Measurements from ENCODE around the gene CCL1. TPM values are rescaled to one million over a fixed set of nuclear protein-coding genes. Genes with fewer than 3 reads are reported as not detected.

CCL1 gene
- total and polyA plus RNA-seq, 10 of the 15 experiments (the other 5 are each of a cell fraction or from before 2014, with no cell fraction given): 0.14 to 1.8 (median 0.40) TPM; not detected in 3

DNA sequence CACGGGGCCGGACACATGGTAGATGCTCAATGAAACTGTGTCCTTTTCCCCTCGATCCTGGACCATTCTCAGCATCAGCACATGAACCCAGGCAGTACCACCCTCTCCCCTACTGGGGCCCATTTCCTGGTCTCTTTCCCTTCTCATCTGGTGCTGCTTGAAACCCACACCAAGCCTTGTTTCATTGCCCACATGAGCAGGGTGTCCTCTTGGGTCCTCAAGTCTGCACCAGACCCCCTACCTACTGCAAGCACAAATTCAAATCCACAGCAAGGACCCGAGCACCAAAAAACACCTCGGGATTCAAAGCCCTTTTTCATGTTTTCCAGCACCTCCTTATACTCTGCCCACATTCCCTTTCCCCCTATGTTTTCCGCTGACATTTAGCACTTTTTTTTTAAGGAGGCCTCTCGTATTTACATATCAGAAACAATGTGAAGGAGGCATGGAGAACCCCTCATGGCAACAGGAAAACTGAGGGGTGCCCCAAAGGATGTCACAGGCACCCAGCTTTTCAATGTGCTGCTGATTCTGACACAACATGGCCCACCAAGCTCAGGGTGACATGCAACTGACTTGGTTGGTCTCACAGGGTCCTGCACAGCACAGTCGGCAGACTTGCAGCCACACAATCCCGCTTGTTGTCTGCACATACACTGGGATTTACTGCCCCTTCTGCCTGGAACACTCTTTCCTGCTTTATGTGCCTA, 4.6 kb upstream of the CCL1 start:
- Histone ChIP-seq H3K4me3 (no peak overlapping the region), H3K4me2 (ENCODE audit: control insufficient read depth, insufficient read depth) (no peak overlapping the region), H3K79me2 (ENCODE audit: control insufficient read depth, insufficient read depth, low read length) (no peaks in the 10 kb centered on the region), H3K9ac (ENCODE audit: control insufficient read depth, insufficient read depth, low read length) (no peak overlapping the region), H3K27me3 (replicated peaks in 1 of 2; ENCODE audit: control insufficient read depth in 2 of 2, insufficient read depth in 2 of 2, low read length in 1 of 2) (peaks cover 2 to 13% of the 10 kb centered on the region in 2 experiments; a peak in 3 of 4 replicates), H2AFZ (ENCODE audit: control insufficient read depth, low read depth, low read length) (no peak overlapping the region), H4K20me1 (ENCODE audit: control insufficient read depth, insufficient read depth) (no peaks in the 10 kb centered on the region), H3K9me3 (replicated peaks; ENCODE audit: control insufficient read depth, insufficient read depth, low read length) (no peaks in the 10 kb centered on the region), H3K27ac (ENCODE audit: control insufficient read depth, insufficient read depth) (no peak overlapping the region), H3K4me1 (ENCODE audit: control insufficient read depth, insufficient read depth, low read length) (peaks cover 16% of the 10 kb centered on the region), H3K36me3 (ENCODE audit: control insufficient read depth in 2 of 2, insufficient read depth in 2 of 2, low read length in 1 of 2) (no peaks in the 10 kb centered on the region)
- BruUV-seq (replicated peaks): no TSS peak
- TF ChIP-seq, protein P1, sequence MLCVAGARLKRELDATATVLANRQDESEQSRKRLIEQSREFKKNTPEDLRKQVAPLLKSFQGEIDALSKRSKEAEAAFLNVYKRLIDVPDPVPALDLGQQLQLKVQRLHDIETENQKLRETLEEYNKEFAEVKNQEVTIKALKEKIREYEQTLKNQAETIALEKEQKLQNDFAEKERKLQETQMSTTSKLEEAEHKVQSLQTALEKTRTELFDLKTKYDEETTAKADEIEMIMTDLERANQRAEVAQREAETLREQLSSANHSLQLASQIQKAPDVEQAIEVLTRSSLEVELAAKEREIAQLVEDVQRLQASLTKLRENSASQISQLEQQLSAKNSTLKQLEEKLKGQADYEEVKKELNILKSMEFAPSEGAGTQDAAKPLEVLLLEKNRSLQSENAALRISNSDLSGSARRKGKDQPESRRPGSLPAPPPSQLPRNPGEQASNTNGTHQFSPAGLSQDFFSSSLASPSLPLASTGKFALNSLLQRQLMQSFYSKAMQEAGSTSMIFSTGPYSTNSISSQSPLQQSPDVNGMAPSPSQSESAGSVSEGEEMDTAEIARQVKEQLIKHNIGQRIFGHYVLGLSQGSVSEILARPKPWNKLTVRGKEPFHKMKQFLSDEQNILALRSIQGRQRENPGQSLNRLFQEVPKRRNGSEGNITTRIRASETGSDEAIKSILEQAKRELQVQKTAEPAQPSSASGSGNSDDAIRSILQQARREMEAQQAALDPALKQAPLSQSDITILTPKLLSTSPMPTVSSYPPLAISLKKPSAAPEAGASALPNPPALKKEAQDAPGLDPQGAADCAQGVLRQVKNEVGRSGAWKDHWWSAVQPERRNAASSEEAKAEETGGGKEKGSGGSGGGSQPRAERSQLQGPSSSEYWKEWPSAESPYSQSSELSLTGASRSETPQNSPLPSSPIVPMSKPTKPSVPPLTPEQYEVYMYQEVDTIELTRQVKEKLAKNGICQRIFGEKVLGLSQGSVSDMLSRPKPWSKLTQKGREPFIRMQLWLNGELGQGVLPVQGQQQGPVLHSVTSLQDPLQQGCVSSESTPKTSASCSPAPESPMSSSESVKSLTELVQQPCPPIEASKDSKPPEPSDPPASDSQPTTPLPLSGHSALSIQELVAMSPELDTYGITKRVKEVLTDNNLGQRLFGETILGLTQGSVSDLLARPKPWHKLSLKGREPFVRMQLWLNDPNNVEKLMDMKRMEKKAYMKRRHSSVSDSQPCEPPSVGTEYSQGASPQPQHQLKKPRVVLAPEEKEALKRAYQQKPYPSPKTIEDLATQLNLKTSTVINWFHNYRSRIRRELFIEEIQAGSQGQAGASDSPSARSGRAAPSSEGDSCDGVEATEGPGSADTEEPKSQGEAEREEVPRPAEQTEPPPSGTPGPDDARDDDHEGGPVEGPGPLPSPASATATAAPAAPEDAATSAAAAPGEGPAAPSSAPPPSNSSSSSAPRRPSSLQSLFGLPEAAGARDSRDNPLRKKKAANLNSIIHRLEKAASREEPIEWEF (IDR thresholded peaks at IDR 0.05; ENCODE audit: insufficient replicate concordance, low read depth, low read length): no peak
- TF ChIP-seq PML (IDR thresholded peaks at IDR 0.05; ENCODE audit: low read length): no peak
- no peak for TF ChIP-seq SIX5 (IDR thresholded peaks at IDR 0.05; ENCODE audit: low read depth, low read length, severe bottlenecking)
- no peak for TF ChIP-seq SUZ12 (IDR thresholded peaks at IDR 0.05; ENCODE audit: unreplicated experiment)
- TF ChIP-seq, protein P2, sequence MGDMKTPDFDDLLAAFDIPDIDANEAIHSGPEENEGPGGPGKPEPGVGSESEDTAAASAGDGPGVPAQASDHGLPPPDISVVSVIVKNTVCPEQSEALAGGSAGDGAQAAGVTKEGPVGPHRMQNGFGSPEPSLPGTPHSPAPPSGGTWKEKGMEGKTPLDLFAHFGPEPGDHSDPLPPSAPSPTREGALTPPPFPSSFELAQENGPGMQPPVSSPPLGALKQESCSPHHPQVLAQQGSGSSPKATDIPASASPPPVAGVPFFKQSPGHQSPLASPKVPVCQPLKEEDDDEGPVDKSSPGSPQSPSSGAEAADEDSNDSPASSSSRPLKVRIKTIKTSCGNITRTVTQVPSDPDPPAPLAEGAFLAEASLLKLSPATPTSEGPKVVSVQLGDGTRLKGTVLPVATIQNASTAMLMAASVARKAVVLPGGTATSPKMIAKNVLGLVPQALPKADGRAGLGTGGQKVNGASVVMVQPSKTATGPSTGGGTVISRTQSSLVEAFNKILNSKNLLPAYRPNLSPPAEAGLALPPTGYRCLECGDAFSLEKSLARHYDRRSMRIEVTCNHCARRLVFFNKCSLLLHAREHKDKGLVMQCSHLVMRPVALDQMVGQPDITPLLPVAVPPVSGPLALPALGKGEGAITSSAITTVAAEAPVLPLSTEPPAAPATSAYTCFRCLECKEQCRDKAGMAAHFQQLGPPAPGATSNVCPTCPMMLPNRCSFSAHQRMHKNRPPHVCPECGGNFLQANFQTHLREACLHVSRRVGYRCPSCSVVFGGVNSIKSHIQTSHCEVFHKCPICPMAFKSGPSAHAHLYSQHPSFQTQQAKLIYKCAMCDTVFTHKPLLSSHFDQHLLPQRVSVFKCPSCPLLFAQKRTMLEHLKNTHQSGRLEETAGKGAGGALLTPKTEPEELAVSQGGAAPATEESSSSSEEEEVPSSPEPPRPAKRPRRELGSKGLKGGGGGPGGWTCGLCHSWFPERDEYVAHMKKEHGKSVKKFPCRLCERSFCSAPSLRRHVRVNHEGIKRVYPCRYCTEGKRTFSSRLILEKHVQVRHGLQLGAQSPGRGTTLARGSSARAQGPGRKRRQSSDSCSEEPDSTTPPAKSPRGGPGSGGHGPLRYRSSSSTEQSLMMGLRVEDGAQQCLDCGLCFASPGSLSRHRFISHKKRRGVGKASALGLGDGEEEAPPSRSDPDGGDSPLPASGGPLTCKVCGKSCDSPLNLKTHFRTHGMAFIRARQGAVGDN (IDR thresholded peaks at IDR 0.05): no peak
- TF ChIP-seq, protein P3, sequence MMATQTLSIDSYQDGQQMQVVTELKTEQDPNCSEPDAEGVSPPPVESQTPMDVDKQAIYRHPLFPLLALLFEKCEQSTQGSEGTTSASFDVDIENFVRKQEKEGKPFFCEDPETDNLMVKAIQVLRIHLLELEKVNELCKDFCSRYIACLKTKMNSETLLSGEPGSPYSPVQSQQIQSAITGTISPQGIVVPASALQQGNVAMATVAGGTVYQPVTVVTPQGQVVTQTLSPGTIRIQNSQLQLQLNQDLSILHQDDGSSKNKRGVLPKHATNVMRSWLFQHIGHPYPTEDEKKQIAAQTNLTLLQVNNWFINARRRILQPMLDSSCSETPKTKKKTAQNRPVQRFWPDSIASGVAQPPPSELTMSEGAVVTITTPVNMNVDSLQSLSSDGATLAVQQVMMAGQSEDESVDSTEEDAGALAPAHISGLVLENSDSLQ (IDR thresholded peaks at IDR 0.05): no peak
- no peak for TF ChIP-seq ZSCAN29 (IDR thresholded peaks at IDR 0.05)
- in situ Hi-C loops (cut with MboI): no loop called here
- ATAC-seq (no peak), DNase-seq (ENCODE audit: low read depth, low spot score) (no peak), FAIRE-seq (no peak)
- CTCF ChIA-PET: interaction anchor here (1.1 to 1.6 kb wide), 4 partner anchors 10 to 195 kb away, joined by 4 read pairs; no protein-coding TSS in a partner anchor
- POLR2A ChIA-PET: no interaction called here
- RAD21 ChIA-PET (ENCODE audit: unreplicated experiment): no interaction called here
- WGBS (ENCODE audit: insufficient coverage, insufficient replicate concordance, low lambda C conversion rate, missing lambda C conversion rate): 32% methylated on average over 9 of the region's 9 CpGs
- SMC1A ChIA-PET (ENCODE audit: uncharacterized antibody, unreplicated experiment): interaction anchor here (1.8 kb wide), 1 partner anchor 15 kb away, joined by 7 read pairs; no protein-coding TSS in a partner anchor
- intact Hi-C loops (cut with micrococcal nuclease; ENCODE audit: unreplicated experiment): no loop called here

Measured in GM12878 (cell line).